Immature natural killer cell (primary cell): ENCODE data around the gene KIAA1755. TPM values are rescaled to one million over a fixed set of nuclear protein-coding genes. Genes with fewer than 3 reads are reported as not detected.

ENCODE experiments used
- DNase-seq, 3 donors: peaks; one replicate each; pipeline ENCODE4 v3.0.0; 2022; ENCODE audit warnings: mixed read lengths in 1 of 3
- H3K27ac Mint-ChIP-seq, 6 donors: one replicate each; pipeline ENCODE4 v1.8.0; 2020; ENCODE audit warnings: mixed read lengths in 6 of 6, mild to moderate bottlenecking in 5 of 6, inconsistent platforms in 4 of 6, moderate library complexity in 3 of 6
- H3K27me3 Mint-ChIP-seq, 3 donors: one replicate each; pipeline ENCODE4 v1.8.0; 2020 to 2021; ENCODE audit warnings: low read depth in 3 of 3, mild to moderate bottlenecking in 3 of 3, mixed read lengths in 3 of 3, moderate library complexity in 3 of 3, inconsistent platforms in 1 of 3
- H3K36me3 Mint-ChIP-seq, 3 donors: one replicate each; pipeline ENCODE4 v1.8.0; 2020; ENCODE audit warnings: mixed read lengths in 3 of 3, inconsistent platforms in 2 of 3, mild to moderate bottlenecking in 2 of 3
- H3K4me1 Mint-ChIP-seq, 2 donors: one replicate each; pipeline ENCODE4 v1.8.0; 2020; ENCODE audit warnings: inconsistent platforms in 2 of 2, mild to moderate bottlenecking in 2 of 2, mixed read lengths in 2 of 2, moderate library complexity in 1 of 2
- H3K4me3 Mint-ChIP-seq, 5 donors: one replicate each; pipeline ENCODE4 v1.8.0; 2020; ENCODE audit warnings: mild to moderate bottlenecking in 5 of 5, mixed read lengths in 5 of 5, inconsistent platforms in 3 of 5, moderate library complexity in 3 of 5
- H3K9me3 Mint-ChIP-seq, 6 donors: one replicate each; pipeline ENCODE4 v1.8.0; 2020; ENCODE audit warnings: mild to moderate bottlenecking in 6 of 6, mixed read lengths in 6 of 6, inconsistent platforms in 4 of 6, moderate library complexity in 3 of 6
- polyA plus RNA-seq, 3 donors: library from polyadenylated mRNA; unstranded; fragments of 300-500 nt; fragmentation: Illumina TruSeq; gene quantifications; one replicate each; pipeline ENCODE4 v1.2.3, GENCODE V29; 2021

Gene KIAA1755
- polyA plus RNA-seq, result not detected

- Mint-ChIP-seq H3K27me3 (peaks cover 9 to 27% (median 18%) of the 10 kb centered on the region in 3 donors), H3K9me3 (no peaks in the 10 kb centered on the region), H3K27ac (no peak within 1 kb of the TSS)
These were observed at the start of gene KIAA1755 for GRCh38 chr20:38260378-38261053. KIAA1755 (minus strand) TSS chr20:38260735; CDS start chr20:38260500, 235 bp downstream.

DNA sequence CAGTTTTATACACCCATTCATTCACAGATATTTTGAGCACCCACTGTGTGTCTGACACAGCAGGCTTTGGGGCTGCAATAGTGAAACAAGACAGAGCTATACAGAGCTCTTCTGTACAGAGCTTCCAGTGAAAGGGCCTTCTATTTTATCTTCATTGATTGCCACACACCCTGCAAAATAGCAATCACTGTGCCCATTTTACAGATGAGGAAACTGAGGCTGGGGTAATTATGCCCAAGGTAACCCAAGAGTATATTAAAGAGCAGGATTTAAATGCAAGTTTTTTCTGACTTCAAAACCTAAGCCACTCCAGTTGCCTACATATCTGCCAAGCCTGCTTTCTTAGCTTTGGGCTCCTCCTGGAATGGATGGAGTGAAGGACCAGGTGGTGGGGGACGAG, 47.9 kb upstream of the KIAA1755 start:
- DNase-seq, result no peak
- peaks cover 0 to 17% (median 11%) of the 10 kb centered on the region in 3 donors for H3K27me3 Mint-ChIP-seq
- peaks cover 15% of the 10 kb centered on the region in 2 donors for H3K4me1 Mint-ChIP-seq
- H3K9me3 Mint-ChIP-seq, result no peaks in the 10 kb centered on the region
- no peaks in the 10 kb centered on the region for H3K36me3 Mint-ChIP-seq
- H3K27ac Mint-ChIP-seq, result no peak overlapping the region
- no peak overlapping the region for H3K4me3 Mint-ChIP-seq

More at GRCh38 chr20:38260378-38261053, at the start of gene KIAA1755:
- H3K4me3 Mint-ChIP-seq, result peak within 1 kb of the TSS in 1 of 5 donors; percentile 31
- no peak for DNase-seq
- peaks cover 0 to 2% of the 10 kb centered on the region in 2 donors for H3K4me1 Mint-ChIP-seq
- no peaks in the 10 kb centered on the region for H3K36me3 Mint-ChIP-seq

- H3K4me3 Mint-ChIP-seq, result no peak overlapping the region
- no peak for DNase-seq
- H3K9me3 Mint-ChIP-seq, result no peaks in the 10 kb centered on the region
- H3K27ac Mint-ChIP-seq, result no peak overlapping the region
- H3K4me1 Mint-ChIP-seq, result peaks cover 17 to 19% of the 10 kb centered on the region in 2 donors
- no peaks in the 10 kb centered on the region for H3K36me3 Mint-ChIP-seq
- peaks cover 3 to 17% (median 11%) of the 10 kb centered on the region in 3 donors for H3K27me3 Mint-ChIP-seq
These were observed 47.5 kb upstream of the KIAA1755 start for GRCh38 chr20:38308047-38308438.

GRCh38 chr20:38307371-38308046, 47.0 kb upstream of the KIAA1755 start:
- no peaks in the 10 kb centered on the region for H3K9me3 Mint-ChIP-seq
- no peaks in the 10 kb centered on the region for H3K36me3 Mint-ChIP-seq
- peaks cover 3 to 17% (median 11%) of the 10 kb centered on the region in 3 donors for H3K27me3 Mint-ChIP-seq

DNA sequence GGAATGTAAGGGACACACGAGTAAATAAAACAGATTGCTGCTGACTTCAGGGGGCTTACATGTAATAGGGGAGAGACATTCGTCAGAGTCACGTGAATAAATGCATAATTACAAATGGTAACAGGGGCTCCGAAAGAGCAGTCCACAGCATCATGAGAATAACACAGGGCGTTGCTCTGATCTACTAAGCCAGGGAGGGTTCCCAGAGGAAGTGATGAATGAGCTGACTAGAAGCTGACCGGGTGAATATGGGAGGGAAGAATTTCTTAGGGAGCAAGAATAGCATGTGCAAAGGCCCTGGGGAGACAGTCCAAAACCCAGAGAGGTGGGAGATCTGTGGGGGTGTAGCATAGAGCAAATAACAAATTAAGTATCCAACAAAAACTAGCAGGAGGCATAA, 45.8 kb upstream of the KIAA1755 start:
- no peak for DNase-seq
- Mint-ChIP-seq H3K27me3 (peaks cover 3 to 14% (median 9%) of the 10 kb centered on the region in 3 donors), H3K27ac (no peak overlapping the region), H3K36me3 (no peaks in the 10 kb centered on the region), H3K9me3 (no peaks in the 10 kb centered on the region), H3K4me1 (peaks cover 17 to 22% of the 10 kb centered on the region in 2 donors), H3K4me3 (no peak overlapping the region)

More at GRCh38 chr20:38307371-38308046, 47.0 kb upstream of the KIAA1755 start:
- H3K4me3 Mint-ChIP-seq, result no peak overlapping the region
- H3K4me1 Mint-ChIP-seq, result peaks cover 17 to 22% of the 10 kb centered on the region in 2 donors
- DNase-seq, result no peak
- H3K27ac Mint-ChIP-seq, result no peak overlapping the region

DNA sequence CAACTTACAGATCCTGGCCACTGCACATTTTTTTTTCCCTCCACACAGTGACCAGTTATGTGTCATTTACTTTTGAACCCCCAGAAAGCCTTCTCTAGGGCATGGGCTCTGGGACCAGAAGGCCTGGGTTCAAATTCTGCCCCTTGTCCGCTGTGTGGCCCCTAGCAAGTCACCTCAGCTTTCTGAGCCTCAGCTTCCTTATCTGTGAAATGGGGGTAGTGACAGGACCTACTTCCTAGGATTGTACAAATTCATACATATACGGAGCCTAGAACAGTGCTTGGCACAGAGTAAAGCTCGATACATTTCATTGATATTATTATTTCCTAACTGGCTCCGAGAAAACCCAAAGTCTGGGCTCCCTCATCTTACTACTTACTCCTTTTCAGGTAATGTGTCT, 45.0 kb upstream of the KIAA1755 start:
- Mint-ChIP-seq H3K9me3 (no peaks in the 10 kb centered on the region), H3K36me3 (no peaks in the 10 kb centered on the region), H3K27me3 (peaks cover 7 to 14% (median 8%) of the 10 kb centered on the region in 3 donors), H3K27ac (no peak overlapping the region), H3K4me1 (peaks cover 17 to 22% of the 10 kb centered on the region in 2 donors), H3K4me3 (no peak overlapping the region)
- no peak for DNase-seq

DNA sequence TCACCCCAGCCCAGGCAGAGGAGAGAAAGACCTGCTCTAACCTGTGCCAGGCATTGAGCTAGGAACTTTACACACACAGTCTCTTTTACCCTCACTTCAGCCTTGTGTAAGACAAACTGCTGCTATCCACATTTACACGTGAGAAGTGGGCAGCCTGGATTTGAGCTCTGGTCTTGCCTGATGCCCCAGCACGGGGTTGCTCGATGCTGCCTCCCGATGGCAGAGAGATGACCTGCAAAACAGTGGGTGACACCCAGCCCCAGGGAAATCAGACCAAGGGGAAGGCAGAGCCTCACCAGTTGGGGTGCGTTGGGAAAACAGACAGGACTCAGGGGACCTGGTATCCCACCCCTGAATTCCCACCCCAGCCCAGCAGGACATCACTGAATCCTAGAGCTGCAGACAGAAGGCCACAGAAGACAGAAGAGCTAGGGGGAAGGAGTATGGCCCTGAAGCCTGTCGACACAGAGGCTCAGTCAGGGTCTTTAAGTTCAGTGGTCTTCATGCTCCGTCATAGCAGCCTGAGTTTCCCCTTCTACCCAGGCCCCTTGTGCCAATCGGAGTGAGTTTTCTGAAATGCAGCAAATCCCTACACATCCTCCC, 44.4 kb upstream of the KIAA1755 start:
- H3K9me3 Mint-ChIP-seq, result no peaks in the 10 kb centered on the region
- H3K27ac Mint-ChIP-seq, result no peak overlapping the region
- DNase-seq, result no peak

GRCh38 chr20:38303908-38304379, 43.4 kb upstream of the KIAA1755 start, which contains the start of gene BPI:
BPI (plus strand) TSS chr20:38304156; CDS start chr20:38304224, 68 bp downstream.
- Mint-ChIP-seq H3K27ac (no peak within 1 kb of the TSS), H3K9me3 (no peaks in the 10 kb centered on the region), H3K4me3 (peak within 1 kb of the TSS in 4 of 5 donors; percentile 19 to 63 (median 48)), H3K4me1 (peaks cover 17 to 22% of the 10 kb centered on the region in 2 donors), H3K27me3 (peaks cover 8 to 14% (median 8%) of the 10 kb centered on the region in 3 donors), H3K36me3 (no peaks in the 10 kb centered on the region)
- DNase-seq, result peak in 1 of 3 donors; percentile 6

More for the DNA sequence above, 44.4 kb upstream of the KIAA1755 start:
- Mint-ChIP-seq H3K27me3 (peaks cover 8 to 14% (median 8%) of the 10 kb centered on the region in 3 donors), H3K4me1 (peaks cover 17 to 22% of the 10 kb centered on the region in 2 donors), H3K4me3 (peak overlapping the region in 1 of 5 donors; percentile 42), H3K36me3 (no peaks in the 10 kb centered on the region)

- no peak overlapping the region for H3K27ac Mint-ChIP-seq
- peaks cover 17 to 22% of the 10 kb centered on the region in 2 donors for H3K4me1 Mint-ChIP-seq
- no peaks in the 10 kb centered on the region for H3K9me3 Mint-ChIP-seq
- no peak overlapping the region for H3K4me3 Mint-ChIP-seq
- no peak for DNase-seq
- H3K36me3 Mint-ChIP-seq, result no peaks in the 10 kb centered on the region
- peaks cover 9 to 14% (median 10%) of the 10 kb centered on the region in 3 donors for H3K27me3 Mint-ChIP-seq
These were observed 42.3 kb upstream of the KIAA1755 start for GRCh38 chr20:38302786-38303185.

DNA sequence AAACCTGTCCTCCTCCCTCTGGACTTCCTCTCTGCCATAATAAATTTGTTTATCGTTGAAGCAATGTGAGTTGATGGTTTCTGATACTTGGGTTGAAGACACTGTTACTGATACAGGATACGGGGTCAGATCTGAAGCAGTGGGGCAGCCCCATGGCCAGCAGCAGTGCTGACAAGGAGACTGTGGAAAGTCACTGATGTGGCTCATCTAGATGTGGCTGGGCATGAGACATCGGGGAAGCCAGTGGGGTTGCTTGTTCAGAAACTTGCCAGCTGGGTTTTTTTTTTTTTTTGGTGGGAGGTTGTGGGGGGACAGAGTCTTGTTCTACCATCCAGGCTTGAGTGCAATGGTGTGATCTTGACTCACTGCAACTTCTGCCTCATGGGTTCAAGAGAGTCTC, 40.8 kb upstream of the KIAA1755 start:
- Mint-ChIP-seq H3K4me1 (peaks cover 17 to 22% of the 10 kb centered on the region in 2 donors), H3K27ac (no peak overlapping the region), H3K36me3 (no peaks in the 10 kb centered on the region), H3K4me3 (no peak overlapping the region), H3K27me3 (peaks cover 1 to 10% (median 5%) of the 10 kb centered on the region in 3 donors), H3K9me3 (no peaks in the 10 kb centered on the region)
- no peak for DNase-seq

GRCh38 chr20:38300438-38300837, 39.9 kb upstream of the KIAA1755 start:
- peaks cover 3 to 10% (median 5%) of the 10 kb centered on the region in 3 donors for H3K27me3 Mint-ChIP-seq
- peaks cover 17 to 22% of the 10 kb centered on the region in 2 donors for H3K4me1 Mint-ChIP-seq
- no peak overlapping the region for H3K27ac Mint-ChIP-seq
- H3K9me3 Mint-ChIP-seq, result no peaks in the 10 kb centered on the region
- H3K36me3 Mint-ChIP-seq, result no peaks in the 10 kb centered on the region
- DNase-seq, result no peak
- no peak overlapping the region for H3K4me3 Mint-ChIP-seq

- H3K27ac Mint-ChIP-seq, result no peak overlapping the region
- DNase-seq, result no peak
- H3K36me3 Mint-ChIP-seq, result no peaks in the 10 kb centered on the region
- peaks cover 17 to 21% of the 10 kb centered on the region in 2 donors for H3K4me1 Mint-ChIP-seq
- H3K27me3 Mint-ChIP-seq, result peaks cover 5 to 10% (median 6%) of the 10 kb centered on the region in 3 donors
- no peak overlapping the region for H3K4me3 Mint-ChIP-seq
- no peaks in the 10 kb centered on the region for H3K9me3 Mint-ChIP-seq
These were observed 39.4 kb upstream of the KIAA1755 start for GRCh38 chr20:38299963-38300362.

GRCh38 chr20:38298768-38299288, 38.3 kb upstream of the KIAA1755 start:
- no peak overlapping the region for H3K27ac Mint-ChIP-seq
- peaks cover 6 to 10% of the 10 kb centered on the region in 2 donors for H3K4me1 Mint-ChIP-seq
- no peak for DNase-seq
- no peak overlapping the region for H3K4me3 Mint-ChIP-seq
- no peaks in the 10 kb centered on the region for H3K36me3 Mint-ChIP-seq
- peaks cover 5 to 10% (median 8%) of the 10 kb centered on the region in 3 donors for H3K27me3 Mint-ChIP-seq
- H3K9me3 Mint-ChIP-seq, result no peaks in the 10 kb centered on the region
